ENCODE data around the gene PSME3IP1. TPM values are rescaled to one million over a fixed set of nuclear protein-coding genes. Genes with fewer than 3 reads are reported as not detected.

PSME3IP1 gene
- total RNA-seq, 2 experiments from 2014 or later = 106 to 110 TPM

GRCh38 chr16:57165483-57165882 lies 20.4 kb downstream of the PSME3IP1 start:
- Mint-ChIP-seq H3K4me3 (no peak overlapping the region), H3K4me1 (ENCODE audit: low read depth) (peaks cover 7% of the 10 kb centered on the region), H3K27me3 (ENCODE audit: low read depth) (no peaks in the 10 kb centered on the region), H3K36me3 (ENCODE audit: low read depth) (peaks cover 19% of the 10 kb centered on the region), H3K27ac (no peak overlapping the region), H3K9me3 (no peaks in the 10 kb centered on the region)
- intact Hi-C loops (cut with micrococcal nuclease) = no loop called here
- DNase-seq = no peak
- CTCF ChIA-PET = interaction anchor here (0.7 to 1.0 kb wide), 2 partner anchors 273 to 276 kb away, joined by 3 to 4 read pairs; no protein-coding TSS in a partner anchor

- Mint-ChIP-seq H3K4me3 (no peak overlapping the region), H3K4me1 (ENCODE audit: low read depth) (peaks cover 7% of the 10 kb centered on the region), H3K27ac (no peak overlapping the region), H3K9me3 (no peaks in the 10 kb centered on the region), H3K36me3 (ENCODE audit: low read depth) (peaks cover 24% of the 10 kb centered on the region), H3K27me3 (ENCODE audit: low read depth) (no peaks in the 10 kb centered on the region)
- CTCF ChIA-PET = no interaction called here
- intact Hi-C loops (cut with micrococcal nuclease) = no loop called here
- DNase-seq = no peak
These were observed 22.0 kb downstream of the PSME3IP1 start for GRCh38 chr16:57163842-57164241.

GRCh38 chr16:57159447-57159846 lies 26.4 kb downstream of the PSME3IP1 start:
- peaks cover 32% of the 10 kb centered on the region for H3K36me3 Mint-ChIP-seq (ENCODE audit: low read depth)
- H3K4me1 Mint-ChIP-seq (ENCODE audit: low read depth) = peaks cover 10% of the 10 kb centered on the region
- no peaks in the 10 kb centered on the region for H3K27me3 Mint-ChIP-seq (ENCODE audit: low read depth)
- no peak overlapping the region for H3K4me3 Mint-ChIP-seq
- no peak overlapping the region for H3K27ac Mint-ChIP-seq
- CTCF ChIA-PET = interaction anchor here (2.2 kb wide), 1 partner anchor 75 kb away, joined by 8 read pairs; no protein-coding TSS in a partner anchor
- no peak for DNase-seq
- no peaks in the 10 kb centered on the region for H3K9me3 Mint-ChIP-seq
- intact Hi-C loops (cut with micrococcal nuclease) = no loop called here

- Mint-ChIP-seq H3K4me3 (no peak overlapping the region), H3K9me3 (no peaks in the 10 kb centered on the region), H3K27ac (no peak overlapping the region), H3K27me3 (ENCODE audit: low read depth) (no peaks in the 10 kb centered on the region), H3K4me1 (ENCODE audit: low read depth) (peaks cover 11% of the 10 kb centered on the region), H3K36me3 (ENCODE audit: low read depth) (peaks cover 40% of the 10 kb centered on the region)
- CTCF ChIA-PET = no interaction called here
- intact Hi-C loops (cut with micrococcal nuclease) = no loop called here
- DNase-seq = no peak
These were observed 28.3 kb downstream of the PSME3IP1 start for GRCh38 chr16:57157533-57157932.

- DNase-seq = no peak
- no peaks in the 10 kb centered on the region for H3K27me3 Mint-ChIP-seq (ENCODE audit: low read depth)
- CTCF ChIA-PET = no interaction called here
- peaks cover 40% of the 10 kb centered on the region for H3K36me3 Mint-ChIP-seq (ENCODE audit: low read depth)
- peaks cover 18% of the 10 kb centered on the region for H3K4me1 Mint-ChIP-seq (ENCODE audit: low read depth)
- intact Hi-C loops (cut with micrococcal nuclease) = no loop called here
- H3K27ac Mint-ChIP-seq = no peak overlapping the region
- no peak overlapping the region for H3K4me3 Mint-ChIP-seq
- no peaks in the 10 kb centered on the region for H3K9me3 Mint-ChIP-seq
These were observed 29.5 kb downstream of the PSME3IP1 start for GRCh38 chr16:57156351-57156703.

GRCh38 chr16:57155702-57156350 lies 30.0 kb downstream of the PSME3IP1 start:
- peaks cover 37% of the 10 kb centered on the region for H3K36me3 Mint-ChIP-seq (ENCODE audit: low read depth)
- no peaks in the 10 kb centered on the region for H3K9me3 Mint-ChIP-seq
- CTCF ChIA-PET = interaction anchor here (1.1 kb wide), 1 partner anchor 62 kb away, joined by 4 read pairs; no protein-coding TSS in a partner anchor

GRCh38 chr16:57153841-57154240 lies 32.0 kb downstream of the PSME3IP1 start:
- CTCF ChIA-PET = interaction anchor here (0.7 kb wide), 1 partner anchor 18 kb away, joined by 4 read pairs; no protein-coding TSS in a partner anchor
- Mint-ChIP-seq H3K27me3 (ENCODE audit: low read depth) (no peaks in the 10 kb centered on the region), H3K36me3 (ENCODE audit: low read depth) (peaks cover 31% of the 10 kb centered on the region), H3K27ac (no peak overlapping the region), H3K4me3 (no peak overlapping the region), H3K9me3 (no peaks in the 10 kb centered on the region), H3K4me1 (ENCODE audit: low read depth) (peaks cover 18% of the 10 kb centered on the region)
- intact Hi-C loops (cut with micrococcal nuclease) = no loop called here
- no peak for DNase-seq

More at GRCh38 chr16:57155702-57156350, 30.0 kb downstream of the PSME3IP1 start:
- peaks cover 18% of the 10 kb centered on the region for H3K4me1 Mint-ChIP-seq (ENCODE audit: low read depth)
- intact Hi-C loops (cut with micrococcal nuclease) = no loop called here
- no peaks in the 10 kb centered on the region for H3K27me3 Mint-ChIP-seq (ENCODE audit: low read depth)
- H3K4me3 Mint-ChIP-seq = no peak overlapping the region
- no peak overlapping the region for H3K27ac Mint-ChIP-seq
- DNase-seq = no peak

GRCh38 chr16:57152096-57153093 lies 33.4 kb downstream of the PSME3IP1 start:
- Mint-ChIP-seq H3K36me3 (ENCODE audit: low read depth) (peaks cover 29% of the 10 kb centered on the region), H3K9me3 (no peaks in the 10 kb centered on the region), H3K27me3 (ENCODE audit: low read depth) (no peaks in the 10 kb centered on the region), H3K4me3 (no peak overlapping the region), H3K4me1 (ENCODE audit: low read depth) (peaks cover 23% of the 10 kb centered on the region), H3K27ac (no peak overlapping the region)
- intact Hi-C loops (cut with micrococcal nuclease) = no loop called here
- CTCF ChIA-PET = interaction anchor here (0.6 to 4.7 kb wide), 7 partner anchors 11 to 264 kb away, joined by 3 to 17 read pairs (median 4); partner anchors contain the start of gene CPNE2
- DNase-seq = no peak

GRCh38 chr16:57151369-57151768 lies 34.5 kb downstream of the PSME3IP1 start:
- intact Hi-C loops (cut with micrococcal nuclease) = no loop called here
- H3K4me3 Mint-ChIP-seq = no peak overlapping the region
- DNase-seq = no peak
- peaks cover 20% of the 10 kb centered on the region for H3K4me1 Mint-ChIP-seq (ENCODE audit: low read depth)
- no peaks in the 10 kb centered on the region for H3K9me3 Mint-ChIP-seq
- H3K27ac Mint-ChIP-seq = no peak overlapping the region
- no peaks in the 10 kb centered on the region for H3K27me3 Mint-ChIP-seq (ENCODE audit: low read depth)
- CTCF ChIA-PET = interaction anchor here (0.6 to 4.7 kb wide), 7 partner anchors 10 to 265 kb away, joined by 3 to 17 read pairs (median 4); partner anchors contain the start of gene CPNE2
- H3K36me3 Mint-ChIP-seq (ENCODE audit: low read depth) = peaks cover 22% of the 10 kb centered on the region

- CTCF ChIA-PET = interaction anchor here (0.8 to 4.7 kb wide), 3 partner anchors 9 to 67 kb away, joined by 4 to 17 read pairs (median 7); no protein-coding TSS in a partner anchor
- Mint-ChIP-seq H3K4me3 (no peak overlapping the region), H3K36me3 (ENCODE audit: low read depth) (peaks cover 16% of the 10 kb centered on the region), H3K9me3 (no peaks in the 10 kb centered on the region), H3K27ac (no peak overlapping the region), H3K4me1 (ENCODE audit: low read depth) (peaks cover 15% of the 10 kb centered on the region), H3K27me3 (ENCODE audit: low read depth) (no peaks in the 10 kb centered on the region)
- DNase-seq = no peak
- intact Hi-C loops (cut with micrococcal nuclease) = no loop called here
These were observed 35.0 kb downstream of the PSME3IP1 start for GRCh38 chr16:57150682-57151330.

GRCh38 chr16:57149391-57149790 lies 36.4 kb downstream of the PSME3IP1 start:
- CTCF ChIA-PET = interaction anchor here (4.7 kb wide), 1 partner anchor 66 kb away, joined by 17 read pairs; no protein-coding TSS in a partner anchor

GRCh38 chr16:57148481-57148880 lies 37.4 kb downstream of the PSME3IP1 start:
- intact Hi-C loops (cut with micrococcal nuclease) = no loop called here
- H3K9me3 Mint-ChIP-seq = no peaks in the 10 kb centered on the region
- H3K4me1 Mint-ChIP-seq (ENCODE audit: low read depth) = peaks cover 25% of the 10 kb centered on the region
- CTCF ChIA-PET = interaction anchor here (0.9 to 4.7 kb wide), 2 partner anchors 63 to 65 kb away, joined by 3 to 17 read pairs; no protein-coding TSS in a partner anchor
- peaks cover 8% of the 10 kb centered on the region for H3K36me3 Mint-ChIP-seq (ENCODE audit: low read depth)
- DNase-seq = no peak
- no peaks in the 10 kb centered on the region for H3K27me3 Mint-ChIP-seq (ENCODE audit: low read depth)
- no peak overlapping the region for H3K4me3 Mint-ChIP-seq
- H3K27ac Mint-ChIP-seq = no peak overlapping the region

More at GRCh38 chr16:57149391-57149790, 36.4 kb downstream of the PSME3IP1 start:
- Mint-ChIP-seq H3K9me3 (no peaks in the 10 kb centered on the region), H3K27me3 (ENCODE audit: low read depth) (no peaks in the 10 kb centered on the region), H3K27ac (no peak overlapping the region), H3K36me3 (ENCODE audit: low read depth) (peaks cover 15% of the 10 kb centered on the region), H3K4me3 (no peak overlapping the region), H3K4me1 (ENCODE audit: low read depth) (peaks cover 17% of the 10 kb centered on the region)
- DNase-seq = no peak
- intact Hi-C loops (cut with micrococcal nuclease) = no loop called here
